CD4-positive, alpha-beta T cell treated with Interleukin-15 for 4 hours (primary cell): ENCODE results near the gene NAT8.
"Not testable (repeated sequence)": the region's sequence is repeated elsewhere in the genome, so short reads cannot be mapped to it uniquely, and the experiment has no call there.

Experiments used
- DNase-seq: peaks from one replicate; pipeline ENCODE4 v3.0.0-alpha.2; 2020; ENCODE audit warnings: low spot score

The NAT8 gene, protein sequence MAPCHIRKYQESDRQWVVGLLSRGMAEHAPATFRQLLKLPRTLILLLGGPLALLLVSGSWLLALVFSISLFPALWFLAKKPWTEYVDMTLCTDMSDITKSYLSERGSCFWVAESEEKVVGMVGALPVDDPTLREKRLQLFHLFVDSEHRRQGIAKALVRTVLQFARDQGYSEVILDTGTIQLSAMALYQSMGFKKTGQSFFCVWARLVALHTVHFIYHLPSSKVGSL

DNA sequence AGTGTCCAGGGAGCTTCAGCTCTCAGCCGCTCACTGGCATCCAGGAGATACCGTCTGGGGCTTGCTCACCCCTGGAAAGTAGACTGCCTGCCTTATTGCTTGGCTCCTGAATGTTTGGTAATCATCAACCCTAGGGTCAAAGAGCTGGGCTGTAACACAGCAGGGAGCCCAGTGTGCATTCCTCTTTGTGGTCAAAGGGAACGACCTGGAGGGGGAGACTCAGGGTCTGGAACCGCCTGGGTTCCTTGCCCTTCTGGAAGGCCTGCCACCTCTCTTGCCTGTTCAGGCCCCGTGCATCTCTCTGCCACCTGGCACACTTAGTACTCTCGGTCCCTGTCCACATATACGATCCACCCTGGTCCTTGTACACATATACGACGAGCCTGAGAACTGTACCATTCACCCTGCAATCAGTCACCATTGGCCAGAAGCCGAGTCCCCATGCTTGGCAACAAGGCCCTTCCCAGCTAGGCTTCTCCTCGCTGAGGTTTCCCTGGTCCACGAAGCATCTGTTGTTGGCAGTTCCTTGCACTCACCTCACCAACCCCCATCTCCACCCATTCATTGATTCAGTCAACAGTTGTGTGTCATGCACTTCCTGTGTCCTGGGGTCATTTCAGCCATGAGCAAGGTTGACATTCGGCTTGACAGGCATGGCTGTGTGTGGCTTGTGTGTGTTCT, at the start of gene NAT8:
NAT8 (minus strand) TSS at position 85 of the 681 bp plus-strand sequence. CDS start 794 bp downstream, outside the sequence.
- no peak for DNase-seq

- DNase-seq: peak; percentile 4
Measured at GRCh38 chr2:73690372-73691088, 48.3 kb upstream of the NAT8 start.

DNA sequence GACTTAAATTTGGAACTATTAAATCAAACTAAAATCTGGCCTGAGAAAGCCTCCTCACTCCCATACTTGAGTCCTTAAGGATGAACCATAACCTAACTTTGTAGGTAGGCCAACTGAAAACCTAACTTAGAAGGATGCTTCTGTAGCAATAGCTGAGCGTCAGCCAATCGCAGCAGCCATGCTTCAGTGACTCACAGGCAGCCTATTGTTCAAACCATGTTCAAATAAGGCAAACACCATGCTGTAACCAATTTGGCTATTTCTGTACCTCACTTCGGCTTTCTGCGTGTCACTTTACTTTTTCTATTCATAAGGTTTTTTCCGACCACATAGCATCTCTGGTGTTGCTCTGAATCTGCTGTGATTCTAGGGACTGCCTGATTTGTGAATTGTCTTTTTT, 46.3 kb upstream of the NAT8 start:
- not testable (repeated sequence) for DNase-seq

DNA sequence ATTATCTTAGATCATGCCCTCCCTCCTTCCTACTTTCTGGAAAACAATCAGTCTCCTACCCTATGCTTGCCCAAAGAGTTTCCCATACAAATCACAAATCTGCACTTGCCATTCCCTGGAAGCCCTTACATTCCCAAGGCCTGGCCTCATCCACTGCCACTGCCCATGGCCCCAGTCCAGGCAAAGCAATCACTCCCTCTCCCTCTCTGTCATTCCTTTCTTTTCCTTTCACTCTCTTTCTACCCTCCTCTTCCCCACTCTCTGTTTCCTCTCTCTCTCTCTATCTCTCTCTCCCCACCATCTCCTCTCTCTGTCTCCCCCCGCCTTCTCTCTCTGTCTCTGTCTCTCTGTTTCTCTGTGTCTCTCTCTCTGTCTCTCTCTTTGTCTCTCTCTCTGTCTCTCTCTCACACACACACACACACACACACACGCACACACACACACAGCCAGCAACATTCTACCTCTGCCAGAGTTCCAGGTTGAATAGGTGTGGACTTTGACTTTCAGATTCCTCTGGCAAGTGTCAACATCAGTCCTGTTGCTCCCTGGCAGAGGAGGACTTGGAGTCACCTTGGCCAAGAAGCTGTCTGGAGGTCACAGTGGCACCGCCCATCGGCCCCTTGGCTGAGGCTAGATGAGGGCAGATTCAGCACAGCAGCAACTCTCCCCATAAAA, 43.7 kb upstream of the NAT8 start:
- DNase-seq: no peak

DNA sequence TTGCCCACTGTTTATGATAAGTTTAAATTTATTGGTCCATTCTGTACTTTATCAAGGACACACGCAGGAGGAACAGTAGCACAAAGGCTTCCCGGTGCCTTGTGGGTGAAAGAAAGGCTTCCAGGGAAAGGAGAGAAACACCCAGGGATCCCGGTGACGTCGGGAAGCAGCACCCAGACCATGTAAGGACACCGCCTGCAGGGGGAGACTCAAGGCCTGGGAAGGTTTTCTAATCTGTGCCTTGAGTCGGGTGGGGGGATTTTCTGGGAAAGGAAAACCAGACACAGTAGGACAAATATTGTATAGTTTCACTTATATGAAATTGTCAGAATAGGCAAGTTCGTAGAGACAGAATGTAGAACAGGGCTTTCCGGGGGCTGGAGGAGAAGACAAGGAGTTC, 42.7 kb upstream of the NAT8 start:
- DNase-seq: not testable (repeated sequence)

DNA sequence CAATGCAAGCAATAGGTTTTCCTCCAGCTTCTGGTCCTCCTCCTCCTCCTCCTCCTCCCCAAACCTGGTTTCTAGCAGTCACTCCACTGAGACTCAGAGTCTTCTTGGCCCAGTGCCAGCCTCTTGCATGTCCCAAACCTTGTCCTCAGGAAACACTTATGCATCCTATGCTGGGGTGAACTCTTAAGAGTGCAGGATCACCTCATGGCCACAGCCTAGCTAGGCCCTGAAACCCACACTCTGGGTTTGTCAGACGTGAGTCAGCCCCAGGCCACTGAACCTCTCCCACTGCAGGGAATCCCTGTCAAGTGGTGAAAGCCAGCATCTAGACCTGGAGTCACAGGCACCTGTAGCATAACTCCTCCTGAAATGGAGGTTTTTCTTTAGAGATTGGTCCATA, 42.1 kb upstream of the NAT8 start:
- DNase-seq: not testable (repeated sequence)

DNA sequence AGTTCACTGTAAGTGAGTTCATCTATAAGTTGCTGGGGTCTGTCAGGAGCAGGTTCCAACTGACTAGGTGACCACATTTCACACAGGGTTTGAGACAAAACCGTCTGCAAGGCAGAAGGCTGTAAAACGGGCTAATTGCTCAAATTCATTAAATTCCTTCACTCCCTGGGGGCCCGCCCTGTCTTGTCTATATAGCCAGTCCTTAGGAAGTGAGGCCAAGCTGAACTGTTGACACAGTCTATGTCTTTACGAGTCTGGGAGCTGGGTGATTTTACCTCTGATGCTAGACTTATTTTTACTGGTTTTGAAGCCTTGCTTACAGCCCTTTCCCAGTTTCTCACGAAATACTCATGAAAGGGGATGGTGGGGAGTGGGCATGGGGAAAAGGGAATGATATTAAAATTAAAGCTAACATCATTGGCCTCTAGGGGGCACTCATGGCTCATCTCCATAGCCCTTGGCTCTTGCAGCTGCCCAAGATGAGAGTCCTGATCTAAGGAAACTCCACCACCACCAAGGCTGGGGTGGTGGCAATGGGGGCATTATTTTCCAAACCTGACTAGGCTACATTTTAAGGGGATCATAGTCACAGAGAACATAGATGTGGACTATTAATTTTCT, 37.8 kb upstream of the NAT8 start:
- DNase-seq: not testable (repeated sequence)

GRCh38 chr2:73679237-73679636, 37.0 kb upstream of the NAT8 start:
- DNase-seq: not testable (repeated sequence)

DNA sequence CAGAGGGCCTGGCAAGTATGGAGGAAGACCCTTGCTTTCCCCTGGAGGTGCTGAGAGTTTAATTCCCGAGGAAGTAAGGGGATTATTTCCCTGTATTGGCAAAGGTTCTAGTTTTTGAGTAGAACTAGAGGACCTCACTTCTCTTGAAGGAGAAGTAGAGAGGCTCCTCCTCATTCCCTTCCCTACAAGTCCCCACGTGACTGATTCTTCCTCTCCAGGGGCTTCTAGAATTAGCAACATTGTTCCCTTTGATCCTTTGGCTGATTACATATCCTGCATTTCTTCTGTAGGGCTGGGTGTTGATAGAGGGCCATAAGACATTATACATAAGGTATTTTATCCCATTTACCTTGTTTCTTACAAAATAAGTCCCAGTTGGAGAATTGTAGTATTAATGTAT, 35.8 kb upstream of the NAT8 start:
- DNase-seq: not testable (repeated sequence)

DNA sequence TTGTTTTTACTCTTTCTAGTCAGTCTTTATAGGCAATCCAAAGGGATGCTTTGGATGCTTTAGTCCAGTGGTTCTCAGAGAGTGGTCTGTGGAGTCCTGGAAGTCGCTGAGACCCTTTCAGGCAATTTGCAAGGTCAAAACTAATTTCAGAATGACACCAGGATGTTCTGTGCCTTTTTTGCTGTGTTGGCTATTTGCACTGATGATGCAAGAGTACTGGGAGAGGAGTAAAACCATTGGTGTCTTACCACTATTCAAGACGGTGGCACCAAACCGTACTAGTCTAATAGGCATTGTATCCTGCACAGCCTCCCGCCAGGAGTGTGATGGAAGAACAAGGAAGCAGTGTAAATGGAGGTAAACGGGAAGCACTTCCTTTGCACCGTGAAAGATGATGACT, 34.0 kb upstream of the NAT8 start:
- DNase-seq: not testable (repeated sequence)

GRCh38 chr2:73674696-73675157, 32.5 kb upstream of the NAT8 start:
- not testable (repeated sequence) for DNase-seq

- DNase-seq: not testable (repeated sequence)
Measured at GRCh38 chr2:73669976-73670375, 27.8 kb upstream of the NAT8 start.

DNA sequence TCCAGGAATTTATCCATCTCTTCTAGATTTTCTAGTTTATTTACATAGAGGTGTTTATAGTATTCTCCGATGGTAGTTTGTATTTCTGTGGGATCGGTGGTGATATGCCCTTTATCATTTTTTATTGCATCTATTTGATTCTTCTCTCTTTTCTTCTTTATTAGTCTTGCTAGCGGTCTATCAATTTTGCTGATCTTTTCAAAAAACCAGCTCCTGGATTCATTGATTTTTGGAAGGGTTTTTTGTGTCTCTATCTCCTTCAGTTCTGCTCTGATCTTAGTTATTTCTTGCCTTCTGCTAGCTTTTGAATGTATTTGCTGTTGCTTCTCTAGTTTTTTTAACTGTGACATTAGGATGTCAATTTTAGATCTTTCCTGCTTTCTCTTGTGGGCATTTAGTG, 25.0 kb upstream of the NAT8 start:
- not testable (repeated sequence) for DNase-seq

- no peak for DNase-seq
Measured at GRCh38 chr2:73654175-73654574, 12.0 kb upstream of the NAT8 start.

- DNase-seq: no peak
Measured at GRCh38 chr2:73652348-73652747, 10.1 kb upstream of the NAT8 start.

GRCh38 chr2:73651591-73652230, 9.5 kb upstream of the NAT8 start:
- DNase-seq: no peak

DNA sequence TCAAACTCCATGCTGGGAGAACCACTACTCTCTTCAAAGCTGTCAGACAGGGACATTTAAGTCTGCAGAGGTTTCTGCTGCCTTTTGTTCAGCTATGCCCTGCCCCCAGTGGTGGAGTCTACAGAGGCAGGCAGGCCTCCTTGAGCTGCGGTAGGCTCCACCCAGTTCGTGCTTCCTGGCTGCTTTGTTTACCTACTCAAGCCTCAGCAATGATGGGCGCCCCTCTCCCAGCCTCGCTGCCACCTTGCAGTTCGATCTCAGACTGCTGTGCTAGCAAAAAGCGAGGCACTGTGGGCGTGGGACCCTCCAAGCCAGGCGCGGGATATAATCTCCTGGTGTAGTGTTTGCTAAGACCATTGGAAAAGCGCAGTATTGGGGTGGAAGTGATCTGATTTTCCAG, 5.5 kb upstream of the NAT8 start:
- DNase-seq: not testable (repeated sequence)

- DNase-seq: no peak
Measured at GRCh38 chr2:73641767-73642062, 507 bp downstream of the NAT8 start.

DNA sequence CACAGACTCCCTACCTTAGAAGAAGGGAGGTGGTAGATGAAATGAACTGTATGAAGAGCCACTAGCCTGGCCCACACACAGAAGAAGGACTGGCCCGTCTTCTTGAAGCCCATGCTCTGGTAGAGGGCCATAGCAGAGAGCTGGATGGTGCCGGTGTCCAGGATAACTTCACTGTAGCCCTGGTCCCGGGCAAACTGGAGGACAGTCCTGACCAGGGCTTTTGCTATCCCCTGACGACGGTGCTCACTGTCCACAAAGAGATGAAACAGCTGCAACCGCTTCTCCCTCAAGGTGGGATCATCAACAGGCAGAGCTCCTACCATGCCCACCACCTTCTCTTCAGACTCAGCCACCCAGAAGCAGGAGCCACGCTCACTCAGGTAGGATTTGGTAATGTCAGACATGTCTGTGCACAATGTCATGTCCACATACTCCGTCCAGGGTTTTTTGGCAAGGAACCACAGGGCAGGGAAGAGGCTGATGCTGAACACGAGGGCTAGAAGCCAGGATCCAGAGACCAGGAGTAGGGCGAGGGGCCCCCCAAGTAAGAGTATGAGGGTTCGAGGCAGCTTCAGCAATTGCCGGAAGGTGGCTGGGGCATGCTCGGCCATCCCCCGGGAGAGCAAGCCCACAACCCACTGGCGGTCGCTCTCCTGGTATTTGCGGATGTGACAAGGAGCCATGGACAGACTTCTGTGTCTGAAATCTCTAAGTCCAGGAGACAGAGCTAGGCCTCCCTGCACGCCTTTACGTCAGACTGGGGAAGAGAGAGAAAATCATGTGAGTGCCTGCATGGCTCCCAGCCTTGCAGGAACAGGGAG, 1.1 kb downstream of the NAT8 start:
- DNase-seq: no peak

GRCh38 chr2:73640511-73640911, 1.7 kb downstream of the NAT8 start:
- no peak for DNase-seq

GRCh38 chr2:73638429-73638828, 3.8 kb downstream of the NAT8 start:
- DNase-seq: no peak
